Heart left ventricle (tissue), 16 donors: Measurements from ENCODE around the gene GLT8D1. TPM values are rescaled to one million over a fixed set of nuclear protein-coding genes. Genes with fewer than 3 reads are reported as not detected.

Source experiments
- ATAC-seq, 4 donors: fragments of 200-7000 bp; cut with Tn5 transposase; one replicate each; pipeline ENCODE4 v1.9.1; 2020 to 2022; ENCODE audit warnings: moderate library complexity in 4 of 4, mild to moderate bottlenecking in 3 of 4, moderate number of reproducible peaks in 1 of 4
- DNase-seq, 5 donors: peaks; one replicate each; pipeline ENCODE4 v3.0.0-alpha.2; 2020
- H3K27ac ChIP-seq, 12 donors: fragments of 200-600 bp; sonication (generic) in 4 of 12; one replicate each; pipeline versions ENCODE4 v1.5.0 to v1.8.0; 2016 to 2022; ENCODE audit warnings: mild to moderate bottlenecking in 2 of 12
- H3K27me3 ChIP-seq, 9 donors: fragments of 200-600 bp; sonication (generic) in 2 of 9; one replicate each; pipeline versions ENCODE4 v1.5.1 to v1.8.0; 2016 to 2022; ENCODE audit warnings: mild to moderate bottlenecking in 3 of 9
- H3K36me3 ChIP-seq, 9 donors: fragments of 200-600 bp; sonication (generic) in 2 of 9; one replicate each; pipeline versions ENCODE4 v1.5.0 to v1.8.0; 2018 to 2022; ENCODE audit warnings: mild to moderate bottlenecking in 2 of 9
- H3K4me1 ChIP-seq, 12 donors: fragments of 200-600 bp; sonication (generic) in 4 of 12; one replicate each; pipeline versions ENCODE4 v1.5.0 to v1.8.0; 2016 to 2022; ENCODE audit warnings: mild to moderate bottlenecking in 3 of 12
- H3K4me3 ChIP-seq, 12 donors: fragments of 200-600 bp; sonication (generic) in 4 of 12; one replicate each; pipeline versions ENCODE4 v1.5.0 to v1.8.0; 2017 to 2022; ENCODE audit warnings: mild to moderate bottlenecking in 9 of 12, moderate library complexity in 4 of 12
- H3K9me3 ChIP-seq, 12 donors: fragments of 200-600 bp; sonication (generic) in 4 of 12; one replicate each; pipeline versions ENCODE4 v1.5.0 to v1.8.0; 2016 to 2022; ENCODE audit warnings: mild to moderate bottlenecking in 1 of 12
- CTCF ChIP-seq, 12 donors: fragments of 200-600 bp; sonication (generic) in 4 of 12; IDR thresholded peaks; one replicate each; pipeline versions ENCODE4 v1.5.0 to v1.8.0; 2018 to 2022; ENCODE audit warnings: antibody characterized with exemption in 12 of 12, mild to moderate bottlenecking in 5 of 12
- POLR2A ChIP-seq, 2 donors: fragments of 450-650 bp; IDR thresholded peaks; one replicate each; pipeline ENCODE4 v1.6.1; 2017; ENCODE audit warnings: antibody characterized with exemption in 2 of 2, mild to moderate bottlenecking in 2 of 2, moderate library complexity in 2 of 2
- WGBS, 4 donors: extraction: QIAGEN DNeasy Blood & Tissue Kit in 2 of 4; methylation state at CpG; one replicate each; pipeline versions ENCODE4 v1.1.5 to v1.1.7; 2013 to 2018; 5-methylcytosine and 5-hydroxymethylcytosine counted together
- intact Hi-C, 10 donors: fragments of 100-400 bp; cut with DNase I; formaldehyde crosslinking; loops; one replicate each; pipeline versions ENCODE4 v1.11.1 to v1.14.2; 2022
- polyA plus RNA-seq, 2 donors: library from polyadenylated mRNA; stranded (reverse); fragments of 200-250 nt; gene quantifications; one replicate each; pipeline ENCODE4 v1.2.3, GENCODE V29; 2013
- total RNA-seq, 9 donors: library from RNA; depleted of rRNA in 2 of 9; stranded (reverse); fragments of >200 nt in 2 of 9; fragmentation: NEBNext Ultra II Directional in 3 of 9; extraction: Animal tissue kit (Norgen Biotek cat#: 25700) in 3 of 9; gene quantifications; one replicate each; pipeline versions ENCODE4 v1.1.0 to v1.2.4, GENCODE V29; 2016 to 2023
- donor health status: ischemic (EF 13 %, LVEDD 7.1; RV severe dilation, severe dysfunction).
- donor health status: healthy with polysubstance abuse.
- donor health status: DM: no; HTN: yes; CAD: no.
- donor health status: DM: no; HTN: no; CAD: no.
- donor health status: ischemic (EF 25% LVEDD 6.9; RV normal size, moderate dysfunction).
- donor health status: ischemic (EF 25% LVEDD 5.7; RV mildly dilated, moderate dysfunction).
- donor health status: healthy.
- donor health status: DM: yes; HTN: yes; CAD: no.
- donor health status: ischemic (EF 35%, LVEDD 5.7; RV mildly dilated, moderate dysfunction).
- donor health status: nonischemic (EF 11% LVEDD 7.7; RV severe dilation, severe dysfunction).
- donor health status: DM: yes; HTN: yes; CAD: no.
- donor health status: PGD.
- donor health status: ischemic (EF 29% LVEDD 5.4; RV normal size, mild dysfunction).
- donor health status: nonischemic (EF 23%, LVEDD 6.1; RV moderate dilation, normal function).

The GLT8D1 gene
- total and polyA plus RNA-seq, 11 donors: 21.7 to 39.0 (median 28.3) TPM

- Histone ChIP-seq H3K4me3 (no peak overlapping the region), H3K4me1 (peaks cover 0 to 19% (median 0%) of the 10 kb centered on the region in 12 donors), H3K36me3 (peaks cover 0 to 28% (median 6%) of the 10 kb centered on the region in 9 donors), H3K27ac (peak overlapping the region in 1 of 12 donors; percentile 42), H3K27me3 (no peaks in the 10 kb centered on the region), H3K9me3 (peaks cover 0 to 13% (median 0%) of the 10 kb centered on the region in 12 donors)
- WGBS, 4 donors: 83 to 93% (median 89%) methylated on average over 6 of the region's 6 CpGs
- no peak for TF ChIP-seq CTCF (IDR thresholded peaks at IDR 0.05)
- intact Hi-C loops: no loop called here
- peak in 2 of 4 donors; percentile 20 to 42 for ATAC-seq
- DNase-seq: no peak
Measured at GRCh38 chr3:52721002-52721729, 15.6 kb upstream of the GLT8D1 start.

GRCh38 chr3:52719618-52720017 lies 14.0 kb upstream of the GLT8D1 start:
- Histone ChIP-seq H3K36me3 (peaks cover 0 to 28% (median 6%) of the 10 kb centered on the region in 9 donors), H3K4me1 (peaks cover 0 to 19% (median 0%) of the 10 kb centered on the region in 12 donors), H3K27me3 (no peaks in the 10 kb centered on the region), H3K4me3 (no peak overlapping the region), H3K9me3 (peaks cover 0 to 13% (median 0%) of the 10 kb centered on the region in 12 donors), H3K27ac (no peak overlapping the region)
- no peak for TF ChIP-seq CTCF (IDR thresholded peaks at IDR 0.05)
- TF ChIP-seq POLR2A (IDR thresholded peaks at IDR 0.05): no peak
- ATAC-seq (no peak), DNase-seq (no peak)
- intact Hi-C loops: no loop called here

- no peak for DNase-seq
- TF ChIP-seq CTCF (IDR thresholded peaks at IDR 0.05) (no peak), POLR2A (IDR thresholded peaks at IDR 0.05) (no peak)
- peak in 1 of 4 donors; percentile 27 for ATAC-seq
- Histone ChIP-seq H3K27me3 (no peaks in the 10 kb centered on the region), H3K36me3 (peaks cover 0 to 35% (median 18%) of the 10 kb centered on the region in 9 donors), H3K4me3 (no peak overlapping the region), H3K27ac (no peak overlapping the region), H3K4me1 (peaks cover 0 to 9% (median 0%) of the 10 kb centered on the region in 12 donors), H3K9me3 (peaks cover 0 to 13% (median 0%) of the 10 kb centered on the region in 12 donors)
- WGBS, 4 donors: 83 to 96% (median 94%) methylated on average over 11 of the region's 11 CpGs
- intact Hi-C loops: no loop called here
Measured at GRCh38 chr3:52715714-52716305, 10.2 kb upstream of the GLT8D1 start.
